ENCODE measurements around the gene SMC4. TPM values are rescaled to one million over a fixed set of nuclear protein-coding genes. Genes with fewer than 3 reads are reported as not detected.

Gene SMC4
- total and polyA plus RNA-seq, 11 donors, result 14.0 to 27.3 (median 18.4) TPM

- H3K27me3 ChIP-seq, result no peaks in the 10 kb centered on the region
- intact Hi-C loops (cut with DNase I), result no loop called here
- DNase-seq, result no peak
- no peak for ATAC-seq
- H3K27ac ChIP-seq, result no peak overlapping the region
- TF ChIP-seq POLR2A (IDR thresholded peaks at IDR 0.05) (no peak), CTCF (IDR thresholded peaks at IDR 0.05) (no peak)
- peaks cover 0 to 7% (median 0%) of the 10 kb centered on the region in 9 donors for H3K36me3 ChIP-seq
- H3K9me3 ChIP-seq, result no peaks in the 10 kb centered on the region
- no peak overlapping the region for H3K4me3 ChIP-seq
- 97 to 98% (median 98%) methylated on average over 7 of the region's 7 CpGs for WGBS, 4 donors
- H3K4me1 ChIP-seq, result no peaks in the 10 kb centered on the region
Measured at GRCh38 chr3:160440687-160441086, 41.2 kb downstream of the SMC4 start.

GRCh38 chr3:160444411-160444810, 45.0 kb downstream of the SMC4 start:
- Histone ChIP-seq H3K4me1 (peaks cover 0 to 8% (median under 1%) of the 10 kb centered on the region in 12 donors), H3K36me3 (no peaks in the 10 kb centered on the region), H3K27me3 (peaks cover 0 to 14% (median 6%) of the 10 kb centered on the region in 9 donors), H3K4me3 (no peak overlapping the region), H3K27ac (no peak overlapping the region), H3K9me3 (peaks cover 0 to under 1% (median 0%) of the 10 kb centered on the region in 12 donors)
- DNase-seq (no peak), ATAC-seq (no peak)
- WGBS, 4 donors, result 94 to 100% (median 98%) methylated on average over 1 of the region's 1 CpG
- intact Hi-C loops (cut with DNase I), result no loop called here
- no peak for TF ChIP-seq POLR2A (IDR thresholded peaks at IDR 0.05)
- no peak for TF ChIP-seq CTCF (IDR thresholded peaks at IDR 0.05)

DNA sequence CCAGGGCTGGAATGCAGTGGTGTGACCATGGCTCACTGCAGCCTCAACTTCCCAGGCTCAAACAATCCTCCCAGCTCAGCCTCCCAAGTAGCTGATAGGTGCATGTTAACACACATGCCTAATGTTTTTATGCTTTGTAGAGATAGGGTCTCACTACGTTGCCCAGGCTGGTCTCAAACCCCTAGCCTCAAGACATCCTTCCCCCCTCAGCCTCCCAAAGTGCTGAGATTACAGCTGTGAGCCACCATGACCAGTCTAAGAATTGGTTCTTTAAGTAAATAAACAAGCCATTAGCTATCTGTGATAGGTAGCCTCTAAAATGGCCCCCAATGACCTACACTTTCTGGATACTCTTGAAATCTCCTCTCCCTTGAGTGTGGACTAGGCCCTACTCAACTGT, 46.4 kb downstream of the SMC4 start:
- Histone ChIP-seq H3K9me3 (peaks cover 0 to 7% (median 0%) of the 10 kb centered on the region in 12 donors), H3K27me3 (peaks cover 0 to 24% (median 8%) of the 10 kb centered on the region in 9 donors), H3K36me3 (no peaks in the 10 kb centered on the region), H3K4me1 (peaks cover 0 to 19% (median 8%) of the 10 kb centered on the region in 12 donors), H3K27ac (no peak overlapping the region), H3K4me3 (no peak overlapping the region)
- ATAC-seq (no peak), DNase-seq (no peak)
- no peak for TF ChIP-seq CTCF (IDR thresholded peaks at IDR 0.05)
- no peak for TF ChIP-seq POLR2A (IDR thresholded peaks at IDR 0.05)
- intact Hi-C loops (cut with DNase I), result no loop called here
- 91 to 100% (median 97%) methylated on average over 1 of the region's 1 CpG for WGBS, 4 donors

DNA sequence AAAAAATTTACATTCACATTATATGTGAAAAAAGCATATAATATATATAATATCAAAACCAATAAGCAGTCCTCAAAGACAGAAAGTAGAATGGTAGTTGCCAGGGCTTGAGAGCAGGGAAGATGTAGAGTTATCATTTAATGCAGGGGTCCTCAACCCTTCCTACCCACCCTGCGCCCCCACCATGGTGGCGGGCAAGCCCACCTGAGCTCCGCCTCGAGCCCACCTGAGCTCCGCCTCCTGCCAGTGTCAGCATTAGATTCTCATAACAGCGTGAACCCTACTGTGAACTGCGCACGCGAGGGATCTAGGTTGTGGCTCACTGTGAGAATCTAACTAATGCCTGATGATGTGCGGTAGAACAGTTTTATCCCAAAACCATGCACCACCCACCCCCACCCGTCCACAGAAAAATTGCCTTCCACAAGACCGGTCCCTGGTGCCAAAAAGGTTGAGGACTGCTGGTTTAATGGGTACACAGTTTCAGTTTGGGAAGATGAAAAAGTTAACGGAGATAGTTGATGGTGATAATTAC, 47.1 kb downstream of the SMC4 start:
- Histone ChIP-seq H3K27ac (no peak overlapping the region), H3K4me3 (no peak overlapping the region), H3K4me1 (peaks cover 0 to 19% (median 8%) of the 10 kb centered on the region in 12 donors), H3K9me3 (peaks cover 0 to 7% (median 0%) of the 10 kb centered on the region in 12 donors), H3K36me3 (no peaks in the 10 kb centered on the region), H3K27me3 (peaks cover 0 to 24% (median 8%) of the 10 kb centered on the region in 9 donors)
- 95 to 100% (median 98%) methylated on average over 13 of the region's 13 CpGs for WGBS, 4 donors
- TF ChIP-seq POLR2A (IDR thresholded peaks at IDR 0.05) (no peak), CTCF (IDR thresholded peaks at IDR 0.05) (no peak)
- no peak for ATAC-seq
- DNase-seq, result peak in 1 of 5 donors; percentile 48
- intact Hi-C loops (cut with DNase I), result no loop called here

Data from heart left ventricle (tissue), 16 donors.